ENCODE data around the gene PSG6.
"Not testable (repeated sequence)": the region's sequence is repeated elsewhere in the genome, so short reads cannot be mapped to it uniquely, and the experiment has no call there.

GRCh38 chr19:42933412-42933811 lies 15.7 kb upstream of the PSG6 start:
- not testable (repeated sequence) for TF ChIP-seq JUND (IDR thresholded peaks at IDR 0.05; ENCODE audit: low read length); BRCA1 (IDR thresholded peaks at IDR 0.05; ENCODE audit: low read depth, low read length); CTCF (IDR thresholded peaks at IDR 0.05; ENCODE audit: control extremely low read depth in 1 of 3, insufficient read depth in 1 of 3, low read depth in 1 of 3, low read length in 3 of 3); SP1 (IDR thresholded peaks at IDR 0.05; ENCODE audit: low read depth, low read length)

Measured in H1 (cell line).